Islet of Langerhans (tissue), 1 donor: ENCODE measurements around the gene TEX19.
"Not testable (repeated sequence)": the region's sequence is repeated elsewhere in the genome, so short reads cannot be mapped to it uniquely, and the experiment has no call there.

Source experiments
- FAIRE-seq: peaks from one replicate; lab custom pipeline; 2011; peaks lifted over from hg19 to GRCh38; lab: Jason Lieb, UNC

TEX19 gene

DNA sequence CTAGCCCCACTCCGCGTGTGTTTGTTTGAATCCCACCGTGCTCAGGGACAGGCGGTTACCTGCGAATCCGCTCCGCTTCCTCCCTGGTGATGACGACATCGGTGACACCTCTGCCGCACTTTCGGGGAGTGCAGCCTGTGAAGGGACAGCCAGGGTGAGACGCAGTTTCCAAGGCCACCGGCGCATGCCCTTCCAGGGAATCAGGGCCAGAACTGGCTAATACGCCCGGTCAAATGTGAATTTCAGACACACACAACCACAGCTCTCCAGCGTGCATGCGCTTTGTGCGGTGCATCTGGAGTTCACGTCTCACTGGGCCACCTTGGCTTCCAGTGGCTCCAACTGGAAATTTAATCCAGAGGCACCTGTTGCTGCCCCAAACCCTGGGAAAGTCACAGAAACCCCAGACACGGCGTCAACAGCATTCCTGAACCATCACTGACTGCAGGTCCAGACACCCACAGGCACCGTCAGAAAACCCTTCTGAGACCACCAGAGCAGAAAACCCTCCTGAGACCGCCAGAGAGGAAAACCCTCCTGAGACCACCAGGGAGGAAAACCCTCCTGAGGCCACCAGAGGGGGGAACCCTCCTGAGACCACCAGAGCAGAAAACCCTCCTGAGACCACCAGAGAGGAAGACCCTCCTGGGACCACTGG, 52.5 kb downstream of the TEX19 start:
- FAIRE-seq = no peak

GRCh38 chr17:82412081-82412480, 53.0 kb downstream of the TEX19 start:
- not testable (repeated sequence) for FAIRE-seq

DNA sequence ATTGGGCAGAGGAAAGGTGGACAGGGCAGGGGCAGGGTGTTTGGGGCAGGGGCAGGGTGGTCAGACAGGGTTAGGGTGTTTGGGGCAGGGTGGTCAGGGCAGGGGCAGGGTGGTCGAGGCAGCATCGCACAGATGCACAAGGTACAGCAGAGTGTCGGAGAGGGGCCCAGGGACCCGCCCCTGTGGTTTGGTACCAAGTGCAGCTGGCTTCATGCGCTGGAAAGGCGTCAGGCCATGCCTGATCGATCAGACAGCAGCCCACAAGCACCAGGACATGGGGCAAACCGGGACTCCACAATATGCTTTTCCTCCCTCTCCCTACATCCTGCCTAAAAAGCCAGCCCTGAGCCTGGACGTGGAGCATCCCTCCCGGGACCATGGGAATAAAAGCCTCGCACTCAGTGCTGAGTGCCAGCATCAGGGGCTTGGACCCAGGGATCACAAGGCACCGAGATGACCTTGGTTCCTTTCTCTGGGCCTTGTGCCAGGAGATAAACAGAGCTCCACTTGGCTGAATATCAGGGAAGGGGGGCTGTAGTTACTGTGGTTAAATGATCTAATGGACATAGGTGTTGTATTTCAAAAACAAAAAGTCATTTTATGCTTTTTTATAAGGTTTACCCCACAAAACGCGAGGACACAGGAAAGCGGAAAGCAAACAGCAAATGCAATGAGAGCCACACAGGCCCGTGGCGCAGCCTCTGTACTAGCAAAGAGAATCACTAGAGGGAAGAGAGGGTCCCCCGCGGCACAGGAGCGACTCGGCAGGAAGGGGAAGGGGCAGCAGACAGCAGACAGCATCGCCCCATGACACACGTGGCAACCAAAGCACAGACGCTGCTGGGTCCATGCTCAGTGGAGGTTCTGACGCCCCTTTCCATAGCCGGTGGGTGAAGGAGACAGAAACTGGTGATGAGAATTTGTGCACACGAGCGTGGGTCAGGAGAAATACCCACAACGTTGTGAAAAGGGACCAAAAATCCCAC, 53.8 kb downstream of the TEX19 start:
- FAIRE-seq = no peak
